ENCODE measurements around the gene ZNF532. TPM values are rescaled to one million over a fixed set of nuclear protein-coding genes. Genes with fewer than 3 reads are reported as not detected.
"Not testable (repeated sequence)": the region's sequence is repeated elsewhere in the genome, so short reads cannot be mapped to it uniquely, and the experiment has no call there.

The ZNF532 gene
- total RNA-seq, 4 donors from 2014 or later: 98.7 to 125 (median 113) TPM

- Histone ChIP-seq H3K4me1 (no peaks in the 10 kb centered on the region), H3K4me3 (no peak overlapping the region), H3K36me3 (no peaks in the 10 kb centered on the region), H3K9me3 (no peaks in the 10 kb centered on the region), H3K27me3 (no peaks in the 10 kb centered on the region), H3K27ac (no peak overlapping the region)
- TF ChIP-seq, protein P1, sequence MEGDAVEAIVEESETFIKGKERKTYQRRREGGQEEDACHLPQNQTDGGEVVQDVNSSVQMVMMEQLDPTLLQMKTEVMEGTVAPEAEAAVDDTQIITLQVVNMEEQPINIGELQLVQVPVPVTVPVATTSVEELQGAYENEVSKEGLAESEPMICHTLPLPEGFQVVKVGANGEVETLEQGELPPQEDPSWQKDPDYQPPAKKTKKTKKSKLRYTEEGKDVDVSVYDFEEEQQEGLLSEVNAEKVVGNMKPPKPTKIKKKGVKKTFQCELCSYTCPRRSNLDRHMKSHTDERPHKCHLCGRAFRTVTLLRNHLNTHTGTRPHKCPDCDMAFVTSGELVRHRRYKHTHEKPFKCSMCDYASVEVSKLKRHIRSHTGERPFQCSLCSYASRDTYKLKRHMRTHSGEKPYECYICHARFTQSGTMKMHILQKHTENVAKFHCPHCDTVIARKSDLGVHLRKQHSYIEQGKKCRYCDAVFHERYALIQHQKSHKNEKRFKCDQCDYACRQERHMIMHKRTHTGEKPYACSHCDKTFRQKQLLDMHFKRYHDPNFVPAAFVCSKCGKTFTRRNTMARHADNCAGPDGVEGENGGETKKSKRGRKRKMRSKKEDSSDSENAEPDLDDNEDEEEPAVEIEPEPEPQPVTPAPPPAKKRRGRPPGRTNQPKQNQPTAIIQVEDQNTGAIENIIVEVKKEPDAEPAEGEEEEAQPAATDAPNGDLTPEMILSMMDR (IDR thresholded peaks at IDR 0.05): no peak
- TF ChIP-seq EP300 (IDR thresholded peaks at IDR 0.05) (no peak), POLR2A (IDR thresholded peaks at IDR 0.05) (no peak)
- no peak for DNase-seq (ENCODE audit: low spot score in 2 of 2)
- 53 to 56% methylated on average over 4 of the region's 4 CpGs for whole genome bisulfite sequencing, 2 donors
Measured at GRCh38 chr18:58823412-58823811, 41.3 kb upstream of the ZNF532 start.

- not testable (repeated sequence) for H3K4me3 ChIP-seq; H3K27ac ChIP-seq; DNase-seq (ENCODE audit: low spot score in 2 of 2); H3K36me3 ChIP-seq; H3K9me3 ChIP-seq; H3K27me3 ChIP-seq; H3K4me1 ChIP-seq
- WGBS, 2 donors: 91 to 95% methylated on average over 6 of the region's 6 CpGs
Measured at GRCh38 chr18:58826926-58827325, 37.8 kb upstream of the ZNF532 start.

- DNase-seq (ENCODE audit: low spot score in 2 of 2): no peak
Measured at GRCh38 chr18:58827428-58827827, 37.2 kb upstream of the ZNF532 start.

GRCh38 chr18:58827886-58828285, 36.8 kb upstream of the ZNF532 start:
- no peak overlapping the region for H3K4me3 ChIP-seq
- H3K27ac ChIP-seq: peak overlapping the region in 1 of 4 donors; percentile 16
- no peak for DNase-seq (ENCODE audit: low spot score in 2 of 2)
- H3K4me1 ChIP-seq: peaks cover 0 to 8% (median 0%) of the 10 kb centered on the region in 4 donors
- TF ChIP-seq EP300 (IDR thresholded peaks at IDR 0.05): no peak
- WGBS, 2 donors: 98 to 99% methylated on average over 22 to 24 of the region's 24 CpGs
- no peaks in the 10 kb centered on the region for H3K9me3 ChIP-seq
- H3K27me3 ChIP-seq: no peaks in the 10 kb centered on the region
- H3K36me3 ChIP-seq: no peaks in the 10 kb centered on the region

More at GRCh38 chr18:58827428-58827827, 37.2 kb upstream of the ZNF532 start:
- Histone ChIP-seq H3K27me3 (no peaks in the 10 kb centered on the region), H3K4me3 (no peak overlapping the region), H3K27ac (no peak overlapping the region), H3K9me3 (no peaks in the 10 kb centered on the region), H3K4me1 (peaks cover 0 to 8% (median 0%) of the 10 kb centered on the region in 4 donors), H3K36me3 (no peaks in the 10 kb centered on the region)
- 94 to 95% methylated on average over 5 of the region's 5 CpGs for WGBS, 2 donors
- no peak for TF ChIP-seq EP300 (IDR thresholded peaks at IDR 0.05)

- H3K27ac ChIP-seq: peak overlapping the region in 1 of 4 donors; percentile 16
- WGBS, 2 donors: 63 to 76% methylated on average over 12 of the region's 12 CpGs
- no peak for DNase-seq (ENCODE audit: low spot score in 2 of 2)
Measured at GRCh38 chr18:58828399-58829121, 36.1 kb upstream of the ZNF532 start.

DNA sequence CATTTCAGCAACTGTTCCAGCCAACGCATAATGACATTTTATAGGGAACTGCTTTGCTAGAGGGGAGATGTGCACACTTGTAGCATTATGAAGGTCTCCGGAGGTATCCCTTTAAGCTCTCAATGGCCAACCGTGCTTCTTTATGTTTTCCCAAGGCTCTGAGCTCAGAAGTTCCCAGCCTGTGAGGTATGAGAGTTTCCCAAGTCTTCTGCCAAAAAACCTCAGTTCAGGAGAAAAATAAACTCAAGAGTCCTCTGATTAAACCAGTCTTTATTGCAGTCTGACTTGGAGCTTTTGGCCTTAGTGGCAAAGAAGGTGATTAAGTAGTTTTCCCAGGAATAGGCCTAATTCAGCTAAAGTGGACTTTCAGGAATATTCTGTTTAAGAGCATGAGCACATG, 35.4 kb upstream of the ZNF532 start:
- Histone ChIP-seq H3K9me3 (no peaks in the 10 kb centered on the region), H3K4me3 (no peak overlapping the region), H3K27me3 (no peaks in the 10 kb centered on the region), H3K36me3 (no peaks in the 10 kb centered on the region), H3K4me1 (peaks cover 0 to 8% (median 0%) of the 10 kb centered on the region in 4 donors), H3K27ac (no peak overlapping the region)
- 46 to 66% methylated on average over 3 of the region's 3 CpGs for WGBS, 2 donors
- no peak for DNase-seq (ENCODE audit: low spot score in 2 of 2)
- TF ChIP-seq EP300 (IDR thresholded peaks at IDR 0.05): no peak
- TF ChIP-seq, protein P1 (IDR thresholded peaks at IDR 0.05): no peak
- no peak for TF ChIP-seq POLR2A (IDR thresholded peaks at IDR 0.05)

More at GRCh38 chr18:58828399-58829121, 36.1 kb upstream of the ZNF532 start:
- Histone ChIP-seq H3K36me3 (no peaks in the 10 kb centered on the region), H3K4me3 (no peak overlapping the region), H3K27me3 (no peaks in the 10 kb centered on the region), H3K4me1 (peaks cover 0 to 8% (median 0%) of the 10 kb centered on the region in 4 donors), H3K9me3 (no peaks in the 10 kb centered on the region)
- TF ChIP-seq, protein P1 (IDR thresholded peaks at IDR 0.05): no peak
- no peak for TF ChIP-seq POLR2A (IDR thresholded peaks at IDR 0.05)
- no peak for TF ChIP-seq EP300 (IDR thresholded peaks at IDR 0.05)

GRCh38 chr18:58829886-58830285, 34.8 kb upstream of the ZNF532 start:
- H3K27me3 ChIP-seq; H3K36me3 ChIP-seq; H3K4me3 ChIP-seq; H3K9me3 ChIP-seq; H3K27ac ChIP-seq; DNase-seq (ENCODE audit: low spot score in 2 of 2); H3K4me1 ChIP-seq: not testable (repeated sequence)
- 81 to 95% methylated on average over 3 of the region's 3 CpGs for WGBS, 2 donors

Measured in tibial nerve (tissue), 4 donors.